ENCODE measurements around the gene CITED2. TPM values are rescaled to one million over a fixed set of nuclear protein-coding genes. Genes with fewer than 3 reads are reported as not detected.
"Not testable (repeated sequence)": the region's sequence is repeated elsewhere in the genome, so short reads cannot be mapped to it uniquely, and the experiment has no call there.

Gene CITED2
- total RNA-seq, 2 donors from 2014 or later: 85.4 to 132 TPM

DNA sequence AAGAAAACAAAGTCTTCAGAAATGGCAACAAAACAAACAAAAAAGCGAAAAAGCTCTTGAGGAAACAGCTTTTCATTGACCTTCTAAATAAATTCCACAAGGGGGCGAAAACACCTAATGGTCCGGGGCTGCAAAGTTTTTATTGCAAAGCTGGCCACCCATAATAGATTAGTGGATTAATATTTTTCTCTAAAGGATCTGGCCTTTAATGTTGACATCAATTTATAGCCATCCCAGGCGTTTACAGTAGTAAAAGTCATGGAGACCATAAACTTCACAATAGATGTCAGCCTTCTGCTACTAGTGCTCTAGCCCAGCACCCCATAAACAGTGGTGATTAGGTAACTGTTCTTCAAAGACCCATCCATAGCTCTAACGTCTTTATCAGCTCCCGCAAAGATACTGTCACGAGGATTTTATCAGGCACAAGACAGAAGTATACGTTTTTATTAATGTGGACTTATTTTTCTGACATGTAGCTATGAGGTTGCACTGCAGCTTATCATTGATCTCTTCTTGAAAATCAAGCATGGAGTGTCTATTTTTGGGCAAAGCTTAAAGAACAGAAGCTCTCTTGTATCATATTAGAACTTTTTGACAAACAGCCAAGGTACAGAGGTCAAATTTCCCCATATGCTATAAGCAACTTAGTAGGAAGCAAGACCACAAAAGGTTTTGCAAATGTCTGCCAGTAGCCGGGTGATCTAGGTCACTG lies 4.7 kb downstream of the CITED2 start:
- intact Hi-C loops (cut with DNase I): loop anchor here (5.0 to 10.0 kb wide), 2 partner anchors 603 to 705 kb away; no protein-coding TSS in a partner anchor
- DNase-seq (ENCODE audit: low spot score): no peak

DNA sequence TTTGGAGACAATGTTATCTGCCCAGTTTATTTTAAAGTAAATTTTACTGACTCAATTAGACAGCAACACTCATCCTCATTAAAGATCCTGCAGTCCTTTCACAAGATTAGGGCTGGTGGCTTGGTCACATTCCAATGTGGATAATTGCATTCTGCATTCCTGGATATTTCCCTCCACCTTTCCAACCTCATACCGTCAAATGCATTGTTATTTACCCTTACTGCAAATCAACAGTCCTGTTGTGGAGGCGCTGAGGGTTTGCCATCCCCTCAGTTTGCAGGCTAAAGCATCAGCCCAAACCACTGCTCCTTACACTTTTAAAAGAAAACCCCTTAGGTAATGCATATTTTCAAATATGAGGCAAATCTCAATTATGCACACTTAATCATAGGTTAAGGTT lies 5.4 kb downstream of the CITED2 start:
- no peak for DNase-seq (ENCODE audit: low spot score)
- intact Hi-C loops (cut with DNase I): no loop called here

DNA sequence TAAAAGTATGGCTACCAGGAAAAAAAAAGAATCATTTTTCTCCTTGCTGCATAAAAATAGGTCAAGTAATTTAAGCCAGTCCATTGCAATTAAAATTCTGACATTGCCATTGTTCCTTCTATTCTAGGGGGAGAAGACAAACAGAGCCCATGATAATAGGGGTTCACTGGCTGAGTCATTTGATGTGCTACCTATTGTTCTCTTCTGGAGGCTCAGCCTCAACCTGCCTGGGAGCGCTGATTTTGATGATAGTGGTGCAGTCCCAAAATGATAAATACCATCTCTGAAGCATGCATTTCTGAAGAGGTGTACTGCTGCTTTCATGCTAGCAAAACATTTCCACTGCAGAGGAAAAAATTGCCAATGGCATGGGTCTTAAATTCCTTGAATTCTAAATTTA lies 5.8 kb downstream of the CITED2 start:
- intact Hi-C loops (cut with DNase I): no loop called here
- DNase-seq (ENCODE audit: low spot score): no peak

DNA sequence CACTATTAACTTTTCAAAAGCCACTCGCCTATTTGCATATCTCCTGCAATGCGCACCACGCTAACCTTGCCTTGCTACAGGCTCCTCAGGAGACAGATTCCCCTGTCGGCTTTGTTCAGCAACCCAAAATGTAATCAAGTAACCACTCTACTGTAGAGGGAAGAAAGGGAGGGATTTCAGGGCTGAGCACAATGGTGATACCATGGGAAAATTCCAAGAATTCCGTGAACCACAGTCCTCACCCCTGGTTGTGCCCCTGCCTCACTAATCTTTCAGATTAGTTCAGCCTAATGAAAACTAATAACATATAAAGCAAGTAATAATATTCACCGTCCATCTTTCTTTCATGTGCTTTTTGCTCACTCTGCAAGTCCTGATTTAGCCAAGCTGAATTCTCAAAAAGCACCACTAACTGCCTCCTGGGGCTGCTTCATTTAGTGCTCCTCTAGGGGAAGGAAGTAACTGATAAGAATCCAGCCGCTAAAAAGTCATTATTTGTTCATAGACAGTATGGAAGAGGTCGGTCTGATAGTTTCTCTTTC lies 6.6 kb downstream of the CITED2 start:
- intact Hi-C loops (cut with DNase I): no loop called here
- DNase-seq (ENCODE audit: low spot score): no peak

DNA sequence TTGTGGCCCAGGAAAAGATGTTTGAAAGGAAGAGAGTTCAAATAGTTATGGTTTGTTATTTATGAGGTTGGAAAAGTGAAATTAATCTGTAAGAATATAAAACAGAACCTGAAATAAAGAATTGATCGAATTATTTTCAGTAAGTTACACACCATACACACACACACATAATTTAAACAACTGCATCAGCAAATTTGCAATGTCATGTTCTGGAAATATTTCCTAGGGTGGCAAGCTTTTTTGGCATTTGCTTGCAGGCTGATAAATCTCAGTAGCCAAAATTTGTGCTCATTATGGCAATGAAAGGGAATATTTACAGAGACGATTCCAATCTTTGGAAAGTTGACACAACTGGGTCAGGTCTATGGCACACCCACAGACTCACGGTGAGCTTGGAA lies 9.5 kb downstream of the CITED2 start:
- intact Hi-C loops (cut with DNase I): loop anchor here in 1 of 2 donors (2.0 kb wide), 1 partner anchor 146 kb away; no protein-coding TSS in a partner anchor
- no peak for DNase-seq (ENCODE audit: low spot score)

DNA sequence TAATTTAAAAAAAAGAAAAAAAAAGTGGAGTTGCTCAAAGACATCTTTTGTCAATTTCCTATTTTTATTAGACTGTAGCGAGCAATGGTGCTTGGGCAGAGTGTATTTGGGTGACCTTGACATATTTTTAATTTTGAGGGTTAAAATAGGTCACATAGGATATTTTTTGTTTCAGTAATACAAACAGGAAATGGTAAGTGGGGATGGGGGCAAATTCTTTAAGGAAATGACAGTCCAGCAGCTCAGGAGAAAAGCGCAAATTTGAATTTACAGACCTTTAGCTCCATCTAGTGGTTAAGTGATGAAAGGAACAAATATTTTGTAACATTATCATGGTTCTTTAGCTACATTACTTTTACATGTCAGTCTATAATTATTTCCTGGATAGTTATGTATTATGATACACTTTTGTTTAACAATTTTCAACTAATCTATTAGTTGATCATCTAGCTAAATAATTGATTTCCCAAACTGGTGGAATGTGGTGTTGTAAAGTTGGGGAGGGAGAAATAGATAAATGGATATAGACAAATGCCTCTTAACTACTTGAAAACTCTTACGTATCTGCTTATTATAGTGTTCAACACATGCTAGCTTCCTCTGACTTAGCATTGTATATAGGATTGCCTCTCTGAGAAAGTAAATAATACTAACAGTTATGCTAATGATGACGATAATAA lies 10.0 kb downstream of the CITED2 start:
- no peak for DNase-seq (ENCODE audit: low spot score)
- intact Hi-C loops (cut with DNase I): loop anchor here in 1 of 2 donors (2.0 kb wide), 1 partner anchor 146 kb away; no protein-coding TSS in a partner anchor

DNA sequence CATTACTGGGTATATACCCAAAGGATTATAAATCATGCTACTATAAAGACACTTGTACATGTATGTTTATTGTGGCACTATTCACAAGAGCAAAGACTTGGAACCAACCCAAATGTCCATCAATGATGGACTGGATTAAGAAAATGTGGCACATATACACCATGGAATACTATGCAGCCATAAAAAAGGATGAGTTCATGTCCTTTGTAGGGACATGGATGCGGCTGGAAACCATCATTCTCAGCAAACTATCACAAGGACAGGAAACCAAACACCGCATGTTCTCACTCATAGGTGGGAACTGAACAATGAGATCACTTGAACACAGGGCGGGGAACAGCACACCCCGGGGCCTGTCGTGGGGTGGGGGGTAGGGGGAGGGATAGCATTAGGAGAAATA lies 10.7 kb downstream of the CITED2 start:
- DNase-seq (ENCODE audit: low spot score): not testable (repeated sequence)
- intact Hi-C loops (cut with DNase I): loop anchor here in 1 of 2 donors (2.0 kb wide), 1 partner anchor 145 kb away; no protein-coding TSS in a partner anchor

DNA sequence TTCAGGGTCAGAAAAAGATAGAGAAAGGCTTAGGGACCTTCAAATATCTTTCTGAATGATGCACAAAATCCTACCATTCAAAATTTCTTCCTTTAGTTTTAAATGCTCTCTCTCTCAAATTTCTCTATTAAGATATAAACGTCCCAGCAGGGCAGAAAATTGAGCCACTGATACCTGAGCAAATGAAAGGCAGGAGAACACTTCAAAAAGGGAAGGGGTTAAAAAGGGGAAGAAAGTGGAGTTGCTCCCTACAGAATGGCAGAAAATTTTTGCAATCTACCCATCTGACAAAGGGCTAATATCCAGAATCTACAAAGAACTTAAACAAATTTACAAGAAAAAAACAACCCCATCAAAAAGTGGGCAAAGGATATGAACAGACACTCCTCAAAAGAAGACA lies 11.3 kb downstream of the CITED2 start:
- intact Hi-C loops (cut with DNase I): not testable (repeated sequence)

DNA sequence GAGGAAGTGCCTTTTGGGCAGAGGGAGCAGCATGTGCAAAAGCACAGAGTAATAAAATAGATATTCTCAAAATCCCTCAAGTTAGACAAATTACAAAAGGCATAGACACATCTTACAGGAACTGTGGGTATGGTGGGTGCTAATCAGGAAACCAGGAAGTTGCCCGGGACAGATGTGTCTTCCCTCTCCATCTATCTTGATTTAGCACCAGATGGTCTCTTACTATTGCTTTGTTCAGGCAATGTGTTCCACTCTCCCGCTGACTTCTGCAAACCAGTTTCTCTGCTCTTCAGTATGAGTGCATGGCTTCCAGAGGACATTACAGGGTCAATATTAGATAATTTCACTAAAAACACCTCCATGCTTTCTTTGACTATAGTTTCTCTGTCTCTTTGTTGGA lies 13.2 kb downstream of the CITED2 start:
- no peak for DNase-seq (ENCODE audit: low spot score)
- intact Hi-C loops (cut with DNase I): no loop called here

More for the DNA sequence above, 11.3 kb downstream of the CITED2 start:
- not testable (repeated sequence) for DNase-seq (ENCODE audit: low spot score)

DNA sequence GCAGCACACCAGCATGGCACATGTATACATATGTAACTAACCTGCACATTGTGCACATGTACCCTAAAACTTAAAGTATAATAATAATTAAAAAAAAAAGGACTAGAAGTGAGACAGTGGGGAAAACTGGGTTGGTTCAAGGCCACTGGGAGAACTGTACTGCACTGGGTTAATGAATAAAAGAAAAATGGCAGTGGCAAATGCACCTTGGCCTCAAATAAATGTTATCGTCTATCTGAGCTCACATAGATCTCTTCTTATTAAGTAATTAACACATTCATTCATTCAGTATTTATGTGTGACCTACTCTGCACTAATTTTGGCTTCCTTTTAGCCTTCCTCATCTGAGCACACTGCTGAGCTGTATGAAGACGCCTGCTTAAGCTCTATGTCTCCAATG lies 17.5 kb downstream of the CITED2 start:
- intact Hi-C loops (cut with DNase I): loop anchor here in 1 of 2 donors (10.0 kb wide), 1 partner anchor 542 kb away; no protein-coding TSS in a partner anchor

DNA sequence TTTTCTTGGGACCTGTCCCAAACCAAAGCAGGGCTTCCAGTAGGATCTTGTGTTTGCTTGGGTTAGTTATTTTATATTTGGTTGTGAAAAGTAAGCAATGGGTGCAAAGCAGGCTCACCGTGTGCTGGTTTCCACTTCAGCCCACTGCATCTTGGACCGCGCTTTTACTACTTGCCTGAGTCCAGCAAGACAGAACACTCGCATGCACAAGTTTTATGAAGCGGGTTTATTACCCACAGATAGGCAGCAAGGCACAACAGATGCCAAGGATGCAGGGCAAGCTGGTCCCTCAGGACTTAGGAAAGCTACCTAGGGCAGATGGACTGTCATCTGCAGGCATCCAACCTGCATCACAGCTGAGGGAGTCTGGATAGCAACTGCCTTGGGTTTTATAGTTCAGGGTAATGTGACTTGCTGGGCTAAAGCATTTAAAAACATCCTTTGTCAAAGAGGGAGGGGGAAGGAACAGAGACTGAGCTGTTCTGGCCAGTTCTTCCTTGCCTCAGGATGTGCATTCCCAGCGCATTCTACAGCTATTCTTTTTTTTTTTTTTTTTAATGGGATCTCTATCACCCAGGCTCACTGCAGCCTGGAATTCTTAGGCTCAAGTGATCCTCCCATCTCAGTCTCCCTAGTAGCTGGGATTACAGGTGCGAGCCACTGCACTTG lies 18.5 kb downstream of the CITED2 start:
- intact Hi-C loops (cut with DNase I): loop anchor here in 1 of 2 donors (10.0 kb wide), 1 partner anchor 541 kb away; no protein-coding TSS in a partner anchor
- no peak for DNase-seq (ENCODE audit: low spot score)

More for the DNA sequence above, 17.5 kb downstream of the CITED2 start:
- no peak for DNase-seq (ENCODE audit: low spot score)

DNA sequence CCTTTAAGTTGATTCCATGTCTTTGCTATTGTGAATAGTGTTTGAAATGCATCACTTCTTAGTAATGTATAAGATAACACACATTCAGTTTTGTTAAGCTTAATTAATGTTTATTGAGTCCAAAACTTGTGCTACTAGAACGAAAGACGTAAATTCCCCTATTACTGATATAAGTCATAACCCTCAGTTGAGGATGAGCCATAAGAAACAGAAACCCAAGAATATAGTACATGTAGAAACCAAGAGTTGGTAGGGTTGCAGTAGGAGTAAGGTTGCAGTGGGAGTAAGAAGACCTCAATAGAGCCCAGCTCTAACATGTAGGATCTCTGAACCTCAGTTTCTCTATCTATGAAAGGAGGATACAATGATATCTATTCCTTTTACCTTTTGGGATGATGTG lies 19.3 kb downstream of the CITED2 start:
- intact Hi-C loops (cut with DNase I): loop anchor here in 1 of 2 donors (10.0 kb wide), 1 partner anchor 540 kb away; no protein-coding TSS in a partner anchor

DNA sequence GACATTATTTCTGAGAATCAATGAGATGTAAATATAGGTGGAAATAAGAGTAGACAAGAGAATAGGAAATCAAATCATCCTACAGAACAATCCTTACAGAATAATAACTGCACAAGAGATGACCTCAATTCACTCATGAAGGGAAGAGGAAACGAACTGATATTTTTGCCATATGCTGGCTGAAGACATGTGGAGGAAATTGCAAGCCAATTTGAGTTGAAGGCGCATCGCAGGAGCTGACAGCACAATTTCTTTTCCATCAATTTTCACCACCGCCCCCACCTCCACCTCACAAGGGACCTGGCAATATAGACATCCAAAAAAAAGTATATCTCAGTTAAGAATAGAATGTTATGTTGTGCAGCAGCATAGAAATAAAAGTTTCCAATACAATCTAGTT lies 20.3 kb downstream of the CITED2 start:
- intact Hi-C loops (cut with DNase I): loop anchor here in 1 of 2 donors (10.0 kb wide), 1 partner anchor 539 kb away; no protein-coding TSS in a partner anchor
- DNase-seq (ENCODE audit: low spot score): no peak

More for the DNA sequence above, 19.3 kb downstream of the CITED2 start:
- DNase-seq (ENCODE audit: low spot score): no peak

DNA sequence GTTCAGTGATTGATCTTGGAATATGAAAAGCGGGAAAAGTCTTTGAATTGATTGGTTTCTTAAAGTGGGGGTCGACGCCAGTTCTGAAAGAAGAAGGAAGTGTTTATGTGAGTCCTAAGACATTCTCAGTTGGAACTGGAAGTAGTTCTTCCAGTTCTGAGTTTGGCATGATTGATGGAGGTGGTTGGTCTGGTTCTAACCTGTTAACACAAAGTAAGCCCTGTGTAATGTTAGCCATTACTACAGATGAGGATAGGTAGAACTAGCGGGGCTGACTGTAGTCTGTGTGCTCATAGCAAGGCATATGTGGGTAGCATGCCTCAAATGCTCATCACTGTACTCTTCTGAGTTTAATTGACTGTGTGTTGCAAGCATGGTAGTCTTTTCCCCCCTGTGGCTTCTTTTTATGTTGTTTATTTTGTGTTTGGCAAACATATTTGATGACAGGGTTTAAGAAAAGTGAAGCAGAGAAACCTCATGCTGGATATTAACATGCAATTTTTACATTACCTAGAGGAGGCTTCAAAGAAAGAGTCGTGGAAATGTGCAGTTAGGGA lies 24.9 kb downstream of the CITED2 start:
- DNase-seq (ENCODE audit: low spot score): no peak
- intact Hi-C loops (cut with DNase I): loop anchor here (10.0 kb wide), 2 partner anchors 115 to 535 kb away; no protein-coding TSS in a partner anchor

DNA sequence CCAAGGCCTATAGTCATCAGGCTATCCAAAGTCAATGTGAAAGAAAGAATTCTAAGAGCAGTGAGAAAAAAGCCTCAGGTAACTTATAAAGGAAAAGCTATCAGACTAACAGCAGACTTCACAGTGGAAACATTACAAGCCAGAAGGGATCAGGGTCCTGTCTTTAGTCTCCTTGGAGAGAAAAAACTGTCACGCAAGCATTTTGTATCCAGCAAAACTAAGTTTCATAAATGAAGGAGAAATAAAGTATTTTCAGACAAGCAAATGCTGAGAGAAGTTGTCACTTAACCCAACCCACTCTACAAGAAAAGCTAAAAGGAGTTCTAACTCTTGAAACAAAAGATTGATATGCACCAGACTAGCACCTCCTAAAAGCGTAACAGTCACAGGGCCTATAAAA lies 28.1 kb downstream of the CITED2 start:
- intact Hi-C loops (cut with DNase I): loop anchor here in 1 of 2 donors (10.0 kb wide), 1 partner anchor 112 kb away; no protein-coding TSS in a partner anchor
- DNase-seq (ENCODE audit: low spot score): no peak

DNA sequence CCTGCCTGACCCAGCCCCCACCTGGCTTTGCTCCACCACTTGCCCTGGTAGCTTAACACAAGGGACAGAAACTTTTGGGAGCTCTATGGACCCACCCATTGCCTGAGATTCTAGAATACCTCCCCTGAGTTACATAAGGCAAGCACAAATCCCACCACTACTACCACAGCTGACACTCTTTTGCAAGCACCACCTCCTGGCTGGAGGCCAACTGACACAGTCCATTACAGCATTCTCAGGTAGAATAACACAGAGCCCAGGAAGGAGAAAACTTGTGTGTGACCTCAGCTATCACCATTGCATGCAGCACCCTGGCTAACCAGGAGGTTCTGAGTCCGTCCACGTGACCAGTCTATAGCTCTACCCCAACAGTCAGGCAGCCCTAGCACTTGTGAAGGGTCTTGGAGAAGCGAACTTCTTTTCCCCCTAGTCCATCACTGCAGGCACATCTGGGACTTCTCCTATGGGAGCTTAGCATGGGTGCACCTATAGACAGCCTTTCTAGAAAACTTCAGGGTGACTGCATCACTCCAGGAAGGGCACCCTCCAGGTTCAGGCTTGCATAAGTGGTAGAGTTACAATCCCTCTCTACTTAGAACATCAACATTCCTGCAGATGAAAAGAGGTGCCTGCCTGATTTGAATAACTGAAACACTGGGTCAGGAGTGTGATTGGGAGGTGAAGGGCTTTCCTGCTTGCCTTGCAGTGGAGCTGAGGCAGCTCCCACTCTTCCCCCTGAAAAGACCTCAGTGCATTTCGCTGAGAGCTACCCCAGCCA lies 30.1 kb downstream of the CITED2 start:
- intact Hi-C loops (cut with DNase I): loop anchor here in 1 of 2 donors (10.0 kb wide), 1 partner anchor 110 kb away; no protein-coding TSS in a partner anchor
- no peak for DNase-seq (ENCODE audit: low spot score)

DNA sequence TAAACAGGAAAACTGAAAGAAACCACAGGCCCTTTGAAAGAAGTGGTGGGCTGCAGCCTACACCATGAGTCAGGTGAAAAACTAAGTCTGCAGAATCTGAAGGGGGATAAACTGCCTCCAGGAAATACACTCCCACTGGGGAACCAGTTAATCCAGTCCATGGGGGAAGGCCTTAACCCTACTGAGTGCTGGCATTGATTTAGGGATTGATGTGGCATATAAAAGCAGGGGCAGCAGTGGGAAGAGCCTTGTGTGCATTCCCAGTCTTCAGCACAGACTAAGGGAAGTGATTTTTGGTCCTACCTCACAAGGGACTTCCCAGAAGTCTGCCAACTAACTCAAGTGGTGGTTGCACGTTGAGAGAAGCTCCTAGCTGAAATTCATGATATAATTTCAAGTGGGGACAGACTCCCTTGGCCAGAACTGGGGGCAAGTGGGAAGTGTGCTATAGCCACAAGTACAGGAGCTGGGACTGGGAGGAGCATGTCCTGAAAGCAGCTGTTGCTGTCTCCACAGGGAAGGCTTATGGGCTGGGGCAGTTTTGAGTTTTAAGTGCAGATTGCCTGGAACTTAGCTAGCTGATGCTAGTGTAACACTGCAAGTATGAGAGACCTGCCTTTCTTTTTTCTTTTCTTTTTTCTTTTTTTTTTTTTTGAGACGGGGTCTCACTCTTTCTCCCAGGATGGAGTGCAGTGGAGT lies 31.2 kb downstream of the CITED2 start:
- DNase-seq (ENCODE audit: low spot score): no peak
- intact Hi-C loops (cut with DNase I): loop anchor here in 1 of 2 donors (2.0 to 10.0 kb wide), 2 partner anchors 66 to 108 kb away; no protein-coding TSS in a partner anchor

Measured in posterior vena cava (tissue), 2 donors.